Pons (tissue), 1 donor: ENCODE measurements around the gene CNIH4.
A peak's percentile ranks its signal among the peaks of the same experiment; 100 is the strongest.
"Not testable (repeated sequence)": the region's sequence is repeated elsewhere in the genome, so short reads cannot be mapped to it uniquely, and the experiment has no call there.

ENCODE experiments used
- DNase-seq: peaks from one replicate; pipeline ENCODE4 v3.0.0-alpha.2; 2016; ENCODE audit warnings: low spot score

CNIH4 gene

DNA sequence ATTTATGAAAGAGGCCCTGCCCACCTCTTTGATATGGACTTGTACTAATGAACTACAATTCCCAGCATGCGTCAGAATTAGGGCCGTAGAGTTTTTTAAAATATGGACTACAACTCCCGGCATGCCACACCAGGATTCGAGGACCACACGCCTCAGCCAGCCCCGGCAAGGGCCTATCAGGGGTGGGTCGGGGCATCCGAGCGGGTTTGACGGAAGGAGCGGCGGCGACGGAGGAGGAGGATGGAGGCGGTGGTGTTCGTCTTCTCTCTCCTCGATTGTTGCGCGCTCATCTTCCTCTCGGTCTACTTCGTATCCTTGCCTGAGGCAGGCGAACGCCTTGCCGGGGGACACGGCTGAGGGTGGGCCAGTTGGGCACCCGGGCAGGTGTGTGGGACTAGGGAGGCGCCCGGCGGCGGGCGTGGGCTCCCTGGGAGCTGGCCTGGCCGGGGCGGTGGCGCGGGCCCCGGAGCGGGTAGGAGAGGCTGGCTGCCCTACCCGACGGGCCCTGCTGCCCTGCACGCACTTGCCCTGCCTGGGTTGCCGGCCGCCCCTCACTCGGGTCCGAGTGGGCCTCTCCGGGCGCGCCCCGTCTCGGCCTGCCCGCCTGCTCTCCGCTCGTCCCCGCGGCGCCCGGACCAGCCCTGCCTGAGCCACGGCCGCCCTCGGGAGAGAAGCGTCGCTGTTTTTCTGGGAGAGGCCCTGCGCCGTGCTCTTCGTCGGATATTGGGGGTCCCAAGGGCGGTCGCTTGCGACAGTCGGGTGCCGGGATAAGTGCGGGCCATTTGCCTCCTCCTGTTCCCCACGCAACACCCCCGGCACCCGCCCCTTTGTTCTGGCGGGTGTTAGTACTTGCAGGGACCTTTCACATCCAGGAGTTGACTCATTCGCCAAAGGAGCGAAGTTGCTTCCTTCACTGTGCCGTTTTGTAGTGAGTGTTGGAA is at the start of gene CNIH4:
TSS of gene CNIH4 (plus strand) at position 195 of the 941 bp plus-strand sequence. CDS start at position 241, 46 bp downstream.
- peak; percentile 97 for DNase-seq

- DNase-seq = no peak
These were observed 48.6 kb upstream of the CNIH4 start for GRCh38 chr1:224308064-224308463.

- DNase-seq = not testable (repeated sequence)
These were observed 45.2 kb upstream of the CNIH4 start for GRCh38 chr1:224311503-224311902.

DNA sequence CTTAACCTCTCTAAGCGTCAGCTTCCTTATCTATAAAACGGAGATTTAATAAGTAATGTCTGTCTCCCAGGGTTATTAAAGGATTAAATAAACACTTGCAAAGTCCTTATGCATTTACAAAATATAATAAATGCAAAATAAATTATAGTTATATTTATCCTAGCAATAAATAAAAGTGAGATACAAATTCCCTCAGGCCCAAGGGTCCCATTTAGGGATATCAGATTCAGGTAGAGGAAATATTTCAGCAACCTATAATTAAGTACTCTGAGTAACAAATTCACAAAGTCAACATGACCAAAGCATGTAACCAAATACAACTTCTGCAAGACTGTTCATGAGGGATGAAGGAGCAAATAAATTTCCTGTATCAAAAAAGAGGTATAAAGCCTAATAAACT is 44.7 kb upstream of the CNIH4 start:
- no peak for DNase-seq

- no peak for DNase-seq
These were observed 39.2 kb upstream of the CNIH4 start for GRCh38 chr1:224317383-224318045.

GRCh38 chr1:224321706-224322105 is 35.0 kb upstream of the CNIH4 start:
- no peak for DNase-seq

DNA sequence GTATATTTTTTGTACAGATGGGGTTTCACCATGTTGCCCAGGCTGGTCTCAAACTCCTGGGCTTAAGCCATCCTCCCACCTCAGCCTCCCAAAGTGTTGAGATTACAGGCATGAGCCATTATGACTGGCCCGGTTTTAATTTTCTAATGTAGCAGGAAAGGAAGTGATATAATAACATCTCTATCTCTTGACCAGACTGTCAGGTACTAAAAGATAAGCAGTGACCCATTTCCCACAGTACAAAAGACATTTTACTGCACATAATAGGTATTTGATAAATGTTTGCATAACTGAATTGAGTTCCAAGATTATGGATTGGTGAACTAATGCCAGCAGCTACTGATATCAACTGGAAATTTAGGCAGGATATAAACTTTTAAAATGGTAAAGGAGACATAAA is 30.7 kb upstream of the CNIH4 start:
- DNase-seq = no peak

- no peak for DNase-seq
These were observed 28.0 kb upstream of the CNIH4 start for GRCh38 chr1:224328644-224329043.

GRCh38 chr1:224329484-224329841 is 27.2 kb upstream of the CNIH4 start:
- DNase-seq = no peak

GRCh38 chr1:224329842-224330753 is 26.6 kb upstream of the CNIH4 start, which contains the start of gene NVL:
NVL (minus strand) TSS chr1:224330172; CDS start chr1:224330127, 45 bp downstream.
- DNase-seq = peak; percentile 83

DNA sequence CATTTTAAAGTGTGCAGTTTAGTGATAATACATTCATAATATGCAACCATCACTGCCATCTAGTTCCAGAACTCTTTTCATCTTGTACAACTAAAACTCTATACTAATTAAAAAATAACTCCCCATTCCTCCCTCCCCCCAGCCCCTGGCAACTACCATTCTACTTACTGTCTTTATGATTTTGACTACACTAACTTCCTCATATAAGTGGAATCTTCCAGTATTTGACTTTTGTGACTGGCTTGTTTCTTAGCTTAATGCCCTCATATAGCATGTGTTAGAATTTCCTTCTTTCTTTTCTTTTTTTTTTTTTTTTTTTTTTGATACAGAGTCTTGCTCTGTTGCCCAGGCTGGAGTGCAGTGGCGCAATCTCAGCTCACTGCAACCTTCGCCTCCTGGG is 25.4 kb upstream of the CNIH4 start:
- no peak for DNase-seq

- no peak for DNase-seq
These were observed 24.9 kb upstream of the CNIH4 start for GRCh38 chr1:224331824-224332223.

- DNase-seq = peak; percentile 89
These were observed 23.3 kb upstream of the CNIH4 start for GRCh38 chr1:224333309-224333926.

- DNase-seq = no peak
These were observed 22.5 kb upstream of the CNIH4 start for GRCh38 chr1:224333939-224334786.

DNA sequence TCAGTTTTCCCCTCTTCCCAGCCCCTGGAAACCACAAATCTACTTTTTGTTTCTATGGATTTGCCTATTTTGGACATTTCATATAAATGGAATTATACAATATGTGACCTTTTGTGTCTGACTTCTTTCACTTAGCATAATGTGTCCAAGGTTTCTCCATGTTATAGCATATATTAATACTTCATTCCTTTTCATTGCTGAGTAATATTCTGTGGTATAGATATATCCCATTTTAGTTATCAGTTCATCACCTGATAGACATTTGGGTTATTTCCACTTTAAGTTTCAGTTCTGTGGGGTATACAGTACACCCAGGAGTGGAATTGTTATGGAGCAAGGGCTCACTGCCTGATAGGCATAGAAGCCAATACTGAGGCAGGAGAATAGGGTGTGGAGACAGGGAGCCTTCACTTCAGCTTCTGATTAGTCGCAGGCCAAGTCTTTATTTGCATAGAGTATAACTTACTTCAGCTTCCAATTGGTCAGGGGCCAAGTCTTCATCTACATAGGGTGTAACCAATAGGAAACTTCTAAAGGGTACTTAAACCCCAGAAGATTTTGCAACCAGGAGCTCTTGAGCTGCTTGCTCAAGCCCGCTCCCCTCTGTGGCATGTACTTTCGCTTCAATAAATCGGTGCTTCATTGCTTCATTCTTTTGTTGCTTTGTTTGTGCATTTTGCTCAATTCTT is 18.4 kb upstream of the CNIH4 start:
- DNase-seq = no peak

- no peak for DNase-seq
These were observed 17.1 kb upstream of the CNIH4 start for GRCh38 chr1:224339442-224340033.

DNA sequence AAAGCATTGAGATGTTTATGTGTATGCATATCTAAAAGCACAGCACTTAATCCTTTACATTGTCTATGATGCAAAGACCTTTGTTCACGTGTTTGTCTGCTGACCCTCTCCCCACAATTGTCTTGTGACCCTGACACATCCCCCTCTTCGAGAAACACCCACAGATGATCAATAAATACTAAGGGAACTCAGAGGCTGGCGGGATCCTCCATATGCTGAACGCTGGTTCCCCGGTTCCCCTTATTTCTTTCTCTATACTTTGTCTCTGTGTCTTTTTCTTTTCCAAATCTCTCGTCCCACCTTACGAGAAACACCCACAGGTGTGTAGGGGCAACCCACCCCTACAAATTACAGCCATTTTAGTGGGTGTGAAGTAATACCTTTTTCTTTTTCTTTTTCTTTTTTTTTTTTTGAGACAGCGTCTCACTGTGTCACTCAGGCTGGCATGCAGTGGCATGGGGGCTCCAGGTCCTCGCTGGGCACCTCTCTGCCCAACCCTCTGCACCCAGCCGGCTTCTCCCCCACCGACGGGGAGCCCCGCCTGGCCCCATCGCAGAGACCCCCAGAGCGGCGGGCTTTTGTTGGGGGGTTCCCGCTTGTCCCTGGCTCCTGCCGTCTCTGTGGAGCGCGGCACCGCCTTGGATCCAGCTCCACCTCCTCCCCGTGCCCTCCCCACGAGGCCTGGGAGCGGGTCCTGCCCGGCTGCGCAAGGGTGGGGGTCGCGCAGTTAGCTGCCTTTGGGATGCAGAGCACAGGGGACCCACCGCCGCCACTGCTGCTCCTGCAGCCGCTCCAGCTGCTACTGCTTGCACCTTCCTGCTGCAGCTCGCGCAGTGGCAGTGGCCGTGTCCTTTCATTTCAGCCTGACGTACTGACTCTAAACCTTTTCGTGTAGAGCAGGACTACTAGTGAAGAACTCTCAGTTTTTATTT is 16.0 kb upstream of the CNIH4 start:
- not testable (repeated sequence) for DNase-seq

DNA sequence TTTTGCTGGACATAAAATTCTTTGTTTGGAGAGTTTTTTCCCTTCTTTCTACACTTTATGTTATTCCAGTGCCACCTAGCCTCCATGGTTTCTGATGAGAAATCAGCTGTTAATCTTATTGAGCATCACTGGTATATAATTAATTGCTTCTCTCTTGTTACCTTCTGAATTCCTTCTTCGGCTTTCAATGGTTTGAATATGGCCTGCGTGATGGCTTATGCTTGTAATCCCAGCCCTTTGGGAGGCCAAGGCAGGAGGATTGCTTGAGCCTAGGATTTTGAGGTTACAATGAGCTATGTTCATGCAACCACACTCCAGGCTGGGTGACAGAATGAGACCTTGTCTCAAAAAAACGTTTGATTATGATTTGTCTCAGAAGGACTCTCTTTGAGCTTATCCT is 13.0 kb upstream of the CNIH4 start:
- no peak for DNase-seq

DNA sequence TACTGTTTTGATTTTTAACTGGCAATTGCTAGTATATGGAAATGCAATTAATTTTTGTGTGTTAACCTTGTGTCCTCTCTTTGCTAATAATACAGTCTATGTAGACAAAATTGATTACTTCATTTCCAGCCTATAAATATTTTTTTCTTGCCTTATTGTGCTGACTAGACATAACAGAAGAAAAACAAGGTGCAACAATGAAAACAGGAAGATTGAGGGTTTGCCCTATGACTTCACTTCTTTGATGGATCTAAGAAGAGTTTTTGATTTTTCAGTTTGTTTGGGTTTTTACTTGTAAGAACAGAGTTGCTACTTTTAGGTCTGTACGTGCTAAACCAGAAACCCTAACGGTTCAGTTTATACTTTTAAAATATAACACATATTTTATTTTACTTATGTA is 8.5 kb upstream of the CNIH4 start:
- DNase-seq = no peak
